Measurements from ENCODE around the gene NRL.

GRCh38 chr14:24133735-24134134, 19.0 kb upstream of the NRL start:
- TF ChIP-seq CTCF (IDR thresholded peaks at IDR 0.05) = no peak
- TF ChIP-seq POLR2A (IDR thresholded peaks at IDR 0.05) = no peak
- no peak for TF ChIP-seq POLR2AphosphoS5 (IDR thresholded peaks at IDR 0.05)
